ENCODE results near the gene TPST1.
"Not testable (repeated sequence)": the region's sequence is repeated elsewhere in the genome, so short reads cannot be mapped to it uniquely, and the experiment has no call there.

The TPST1 gene

DNA sequence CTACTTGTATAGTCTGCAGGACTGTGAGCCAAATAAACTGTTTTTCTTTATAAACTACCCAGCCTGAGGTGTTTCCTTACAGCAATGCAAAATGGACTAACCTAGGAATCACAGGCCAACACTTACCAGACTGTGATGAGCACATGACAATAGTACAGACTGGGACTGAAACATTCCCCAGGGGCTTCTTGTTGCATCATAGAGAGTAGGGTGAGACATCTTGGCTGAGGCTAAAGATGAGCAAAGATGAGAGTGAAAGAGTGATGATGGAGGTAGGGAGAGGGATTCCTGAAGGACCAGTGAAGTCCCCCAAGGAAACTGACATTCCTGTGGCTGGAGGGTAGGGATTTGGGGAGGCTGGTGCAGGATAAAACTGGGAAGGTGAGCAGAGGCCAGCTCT is 194.4 kb downstream of the TPST1 start:
- FAIRE-seq (no peak), DNase-seq (ENCODE audit: insufficient read length, low spot score) (no peak)
- no peak for TF ChIP-seq POLR2A (IDR thresholded peaks at IDR 0.05; ENCODE audit: low read depth, low read length)

DNA sequence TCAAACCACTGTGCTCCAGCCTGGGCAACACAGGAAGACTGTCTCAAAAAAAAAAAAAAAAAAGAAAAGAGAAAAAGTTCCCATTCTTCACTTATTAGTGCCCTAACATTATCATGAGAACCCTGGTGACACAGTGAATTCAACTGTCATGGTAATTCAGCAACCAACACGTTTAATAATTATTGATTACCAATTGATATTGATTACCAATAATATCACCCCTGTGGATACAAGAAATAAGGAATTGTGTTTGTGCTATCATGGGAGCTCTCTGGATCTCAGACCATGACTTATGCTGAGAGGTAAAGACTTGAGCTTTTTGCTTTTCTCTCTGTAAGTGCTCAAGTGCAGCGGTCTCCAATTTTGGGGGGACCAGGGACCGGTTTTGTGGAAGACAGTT is 195.3 kb downstream of the TPST1 start:
- TF ChIP-seq POLR2A (IDR thresholded peaks at IDR 0.05; ENCODE audit: low read depth, low read length), result no peak
- DNase-seq (ENCODE audit: insufficient read length, low spot score), result no peak

DNA sequence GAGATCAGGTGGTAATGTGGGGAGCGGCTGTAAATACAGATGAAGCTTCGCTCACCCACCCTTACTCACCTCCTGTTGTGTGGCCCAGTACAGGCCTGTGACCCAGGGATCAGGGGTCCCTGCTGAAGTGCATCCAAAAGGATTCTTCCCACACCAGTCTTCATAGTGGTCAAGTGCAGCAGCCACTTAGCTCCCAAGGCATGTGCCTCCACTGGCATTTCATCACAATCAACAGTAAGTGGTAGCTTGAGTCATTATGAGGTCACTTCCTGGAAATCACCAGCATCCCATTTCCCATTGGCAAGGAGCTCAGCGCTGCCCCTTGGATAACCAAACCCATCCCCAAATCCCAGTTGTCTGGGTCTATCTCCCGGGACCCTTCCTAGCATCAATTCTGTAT is 196.0 kb downstream of the TPST1 start:
- not testable (repeated sequence) for DNase-seq (ENCODE audit: insufficient read length, low spot score); FAIRE-seq

More for the DNA sequence above, 195.3 kb downstream of the TPST1 start:
- FAIRE-seq, result no peak

DNA sequence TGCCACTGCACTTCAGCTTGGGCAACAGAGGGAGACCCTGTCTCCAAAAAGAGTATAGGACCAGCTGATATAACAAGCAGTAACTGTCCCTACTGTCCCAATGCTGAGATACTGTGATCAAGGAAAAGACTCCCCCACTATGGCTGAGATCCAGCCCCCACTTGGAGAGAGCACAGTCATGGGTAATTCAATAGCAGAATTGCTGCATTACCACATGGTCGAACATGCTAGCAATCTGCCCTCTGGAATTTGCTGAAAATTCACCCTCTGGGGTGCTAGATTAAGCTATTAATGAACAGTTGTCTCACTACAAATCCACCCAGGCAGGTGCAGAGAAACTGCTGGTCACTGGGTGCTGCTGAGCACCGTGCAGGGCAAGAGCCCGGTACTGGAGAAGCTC is 196.8 kb downstream of the TPST1 start:
- not testable (repeated sequence) for DNase-seq (ENCODE audit: insufficient read length, low spot score); FAIRE-seq

DNA sequence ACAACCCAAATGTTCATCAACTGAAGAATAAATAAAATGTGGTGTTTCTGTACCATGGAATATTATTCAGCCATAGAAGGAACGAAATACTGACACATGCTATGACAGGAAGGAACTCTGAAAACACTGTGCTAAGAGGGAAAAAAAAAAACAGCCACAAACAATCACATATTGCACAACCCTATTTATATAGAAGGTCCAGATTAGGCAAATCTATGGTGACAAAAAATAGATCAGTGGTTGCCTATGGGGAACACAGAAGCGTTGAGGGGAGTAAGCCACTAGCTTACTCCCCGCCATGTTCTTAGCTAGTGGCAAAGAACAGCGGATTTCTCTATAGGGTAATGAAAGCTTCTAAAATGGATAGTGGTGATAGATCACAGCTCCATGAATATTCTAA is 198.4 kb downstream of the TPST1 start:
- TF ChIP-seq POLR2A (IDR thresholded peaks at IDR 0.05; ENCODE audit: low read depth, low read length), result no peak

DNA sequence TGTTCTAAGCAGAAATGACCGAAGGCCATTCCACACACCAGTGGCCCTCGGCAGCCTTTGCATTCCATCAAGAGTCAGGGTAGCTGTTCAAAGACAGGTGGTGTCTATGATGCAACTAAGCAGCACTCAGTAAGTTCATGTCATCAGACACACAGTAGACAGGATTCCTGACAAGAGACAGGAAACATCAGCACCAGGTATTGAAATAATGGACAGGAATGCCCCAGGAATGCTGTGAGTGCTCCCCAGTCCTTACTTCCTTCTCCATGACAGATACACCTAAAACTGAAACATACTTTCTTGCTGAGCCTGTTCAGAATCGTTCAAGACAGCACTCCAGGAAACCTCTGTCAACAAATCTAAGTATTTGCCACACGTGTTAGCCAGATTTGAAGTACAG is 204.4 kb downstream of the TPST1 start:
- no peak for TF ChIP-seq POLR2A (IDR thresholded peaks at IDR 0.05; ENCODE audit: low read depth, low read length)
- DNase-seq (ENCODE audit: insufficient read length, low spot score) (no peak), FAIRE-seq (no peak)

More for the DNA sequence above, 198.4 kb downstream of the TPST1 start:
- no peak for DNase-seq (ENCODE audit: insufficient read length, low spot score)
- no peak for FAIRE-seq
